DOHH2 (cell line): ENCODE results near the gene LAMA3.

ENCODE experiments used
- H3F3A ChIP-seq: fragments of 200-600 bp; sonication (generic), shearing (Covaris generic); 2 replicates; pipeline ENCODE4 v1.6.0; 2016; ENCODE audit warnings: antibody characterized with exemption, mild to moderate bottlenecking; ENCODE audit not compliant: control insufficient read depth, insufficient read depth
- H3K27ac ChIP-seq: fragments of 200-600 bp; sonication (generic); 2 replicates; pipeline ENCODE4 v1.5.1; 2014; ENCODE audit warnings: low read depth, mild to moderate bottlenecking, low read length, moderate library complexity
- H3K27me3 ChIP-seq: fragments of 200-600 bp; sonication (generic); 2 replicates; pipeline ENCODE4 v1.6.1; 2014; ENCODE audit warnings: mild to moderate bottlenecking, low read length, mixed read lengths; ENCODE audit not compliant: control insufficient read depth
- H3K36me3 ChIP-seq: fragments of 200-600 bp; sonication (generic); 2 replicates; pipeline ENCODE4 v1.6.1; 2014; ENCODE audit warnings: mild to moderate bottlenecking, low read length, moderate library complexity, mixed read lengths; ENCODE audit not compliant: control insufficient read depth
- H3K4me1 ChIP-seq: fragments of 200-600 bp; sonication (generic); 2 replicates; pipeline ENCODE4 v1.6.1; 2014; ENCODE audit warnings: mild to moderate bottlenecking, low read length, mixed read lengths; ENCODE audit not compliant: control insufficient read depth
- H3K4me2 ChIP-seq: fragments of 200-600 bp; sonication (generic); 2 replicates; pipeline ENCODE4 v1.6.0; 2014; ENCODE audit warnings: mild to moderate bottlenecking, low read length, moderate library complexity
- H3K4me3 ChIP-seq: fragments of 200-600 bp; sonication (generic); 2 replicates; pipeline ENCODE4 v1.5.1; 2014; ENCODE audit warnings: mild to moderate bottlenecking, low read length, mixed read lengths
- H3K79me2 ChIP-seq: fragments of 200-600 bp; sonication (generic); 2 replicates; pipeline ENCODE4 v1.6.1; 2014; ENCODE audit warnings: mild to moderate bottlenecking, low read length, mixed read lengths; ENCODE audit not compliant: control insufficient read depth
- H3K9me2 ChIP-seq: fragments of 200-600 bp; sonication (generic); replicated peaks from 2 replicates; pipeline ENCODE4 v1.6.1; 2014; ENCODE audit warnings: mild to moderate bottlenecking, low read length, mixed read lengths; ENCODE audit not compliant: control insufficient read depth
- H3K9me3 ChIP-seq: fragments of 200-600 bp; sonication (generic); 2 replicates; pipeline ENCODE4 v1.6.1; 2014; ENCODE audit warnings: antibody characterized with exemption, low read length, mixed read lengths; ENCODE audit not compliant: control insufficient read depth, insufficient read depth
- H4K20me1 ChIP-seq: fragments of 200-600 bp; sonication (generic); 2 replicates; pipeline ENCODE4 v1.6.0; 2014; ENCODE audit warnings: low read depth, mild to moderate bottlenecking, antibody characterized with exemption, low read length, moderate library complexity; ENCODE audit not compliant: control insufficient read depth, insufficient read depth
- CTCF ChIP-seq: fragments of 200-600 bp; sonication (generic); IDR thresholded peaks from one replicate; pipeline ENCODE4 v1.5.1; 2014; ENCODE audit warnings: antibody characterized with exemption, mild to moderate bottlenecking, low read depth, low read length; ENCODE audit not compliant: poor library complexity, severe bottlenecking
- EZH2phosphoT487 ChIP-seq: fragments of 200-600 bp; sonication (generic); IDR thresholded peaks from 2 replicates; pipeline ENCODE4 v1.6.1; 2017; ENCODE audit warnings: borderline replicate concordance, mild to moderate bottlenecking, antibody characterized with exemption, low read length, moderate library complexity, mixed read lengths

The LAMA3 gene

GRCh38 chr18:23939896-23940295 is 250.6 kb downstream of the LAMA3 start:
- Histone ChIP-seq H3K4me3 (no peak overlapping the region), H3K27ac (no peak overlapping the region), H3K9me3 (no peaks in the 10 kb centered on the region), H3K9me2 (no peaks in the 10 kb centered on the region), H3K4me1 (peaks cover 10% of the 10 kb centered on the region), H3K79me2 (no peaks in the 10 kb centered on the region), H3K36me3 (no peaks in the 10 kb centered on the region), H3F3A (no peaks in the 10 kb centered on the region), H4K20me1 (no peaks in the 10 kb centered on the region), H3K4me2 (no peak overlapping the region), H3K27me3 (no peaks in the 10 kb centered on the region)
- no peak for TF ChIP-seq CTCF
- TF ChIP-seq EZH2phosphoT487: no peak

GRCh38 chr18:23941791-23942190 is 252.5 kb downstream of the LAMA3 start:
- no peaks in the 10 kb centered on the region for H3K79me2 ChIP-seq
- no peaks in the 10 kb centered on the region for H4K20me1 ChIP-seq
- H3K36me3 ChIP-seq: no peaks in the 10 kb centered on the region
- no peaks in the 10 kb centered on the region for H3F3A ChIP-seq
- H3K4me2 ChIP-seq: no peak overlapping the region
- peaks cover 8% of the 10 kb centered on the region for H3K4me1 ChIP-seq
- no peak overlapping the region for H3K27ac ChIP-seq
- H3K9me3 ChIP-seq: no peaks in the 10 kb centered on the region
- H3K9me2 ChIP-seq: no peaks in the 10 kb centered on the region
- TF ChIP-seq EZH2phosphoT487: no peak
- TF ChIP-seq CTCF: no peak
- H3K27me3 ChIP-seq: no peaks in the 10 kb centered on the region
- H3K4me3 ChIP-seq: no peak overlapping the region

GRCh38 chr18:23943104-23943503 is 253.9 kb downstream of the LAMA3 start:
- Histone ChIP-seq H3F3A (no peaks in the 10 kb centered on the region), H3K9me3 (no peaks in the 10 kb centered on the region), H3K4me2 (no peak overlapping the region), H3K4me1 (peaks cover 8% of the 10 kb centered on the region), H4K20me1 (no peaks in the 10 kb centered on the region), H3K4me3 (no peak overlapping the region), H3K79me2 (no peaks in the 10 kb centered on the region), H3K36me3 (no peaks in the 10 kb centered on the region), H3K27ac (no peak overlapping the region), H3K27me3 (no peaks in the 10 kb centered on the region), H3K9me2 (no peaks in the 10 kb centered on the region)
- TF ChIP-seq EZH2phosphoT487 (no peak), CTCF (no peak)
